HFFc6 (cell line): ENCODE data around the gene IL15RA. TPM values are rescaled to one million over a fixed set of nuclear protein-coding genes. Genes with fewer than 3 reads are reported as not detected.

Source experiments
- DNase-seq: peaks from one replicate; pipeline ENCODE4 v3.0.0-alpha.2; 2018
- H3K27ac Mint-ChIP-seq: 2 replicates; pipeline ENCODE4 v1.8.0; 2020; ENCODE audit warnings: mild to moderate bottlenecking, mixed read lengths
- H3K27me3 Mint-ChIP-seq: 2 replicates; pipeline ENCODE4 v1.8.0; 2021; ENCODE audit warnings: mild to moderate bottlenecking, moderate library complexity, mixed read lengths; ENCODE audit not compliant: insufficient read depth
- H3K36me3 Mint-ChIP-seq: 2 replicates; pipeline ENCODE4 v1.8.0; 2021; ENCODE audit warnings: low read depth, mixed read lengths
- H3K4me1 Mint-ChIP-seq: 2 replicates; pipeline ENCODE4 v1.8.0; 2020; ENCODE audit warnings: low read depth, mixed read lengths
- H3K4me3 Mint-ChIP-seq: 2 replicates; pipeline ENCODE4 v1.8.0; 2020; ENCODE audit warnings: mild to moderate bottlenecking, moderate library complexity, mixed read lengths
- H3K9me3 Mint-ChIP-seq: 2 replicates; pipeline ENCODE4 v1.8.0; 2020; ENCODE audit warnings: mild to moderate bottlenecking, mixed read lengths
- total RNA-seq, 6 experiments: library from RNA; stranded (reverse); fragmentation: NEBNext Ultra II Directional; extraction: Animal tissue kit (Norgen Biotek cat#: 25700); gene quantifications; 2 replicates in 1 of 6; 3 replicates in 5 of 6; pipeline ENCODE4 v1.2.3, GENCODE V29; 2021
- TF ChIP-seq, protein P1 (sequence below): fragments of 200-600 bp; sonication (generic); IDR thresholded peaks from 2 replicates; pipeline ENCODE4 v1.5.0; 2021; ENCODE audit warnings: antibody characterized with exemption, mild to moderate bottlenecking

Gene IL15RA
- total RNA-seq, 6 experiments from 2014 or later: 1.5 to 3.2 (median 1.9) TPM

DNA sequence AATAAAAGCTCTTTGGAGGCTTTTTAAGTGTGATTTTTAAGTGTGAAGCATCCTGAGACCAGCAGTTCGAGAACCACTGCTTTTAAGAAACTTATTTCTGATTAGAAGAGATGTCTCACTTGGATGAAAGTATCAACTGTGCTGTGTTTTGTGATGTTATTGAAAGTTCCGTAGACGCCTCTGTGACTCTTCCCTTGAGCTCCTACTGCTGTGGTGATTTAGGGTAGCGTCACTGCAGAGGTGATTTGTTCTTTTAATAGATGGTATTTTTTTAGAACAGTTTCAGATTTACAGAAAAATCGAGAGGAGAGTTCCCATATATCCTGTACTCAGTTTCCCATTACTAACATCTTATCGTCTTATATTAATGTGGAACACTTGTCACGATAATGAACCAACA is 57.8 kb downstream of the IL15RA start:
- no peak overlapping the region for H3K4me3 Mint-ChIP-seq
- TF ChIP-seq, protein P1, sequence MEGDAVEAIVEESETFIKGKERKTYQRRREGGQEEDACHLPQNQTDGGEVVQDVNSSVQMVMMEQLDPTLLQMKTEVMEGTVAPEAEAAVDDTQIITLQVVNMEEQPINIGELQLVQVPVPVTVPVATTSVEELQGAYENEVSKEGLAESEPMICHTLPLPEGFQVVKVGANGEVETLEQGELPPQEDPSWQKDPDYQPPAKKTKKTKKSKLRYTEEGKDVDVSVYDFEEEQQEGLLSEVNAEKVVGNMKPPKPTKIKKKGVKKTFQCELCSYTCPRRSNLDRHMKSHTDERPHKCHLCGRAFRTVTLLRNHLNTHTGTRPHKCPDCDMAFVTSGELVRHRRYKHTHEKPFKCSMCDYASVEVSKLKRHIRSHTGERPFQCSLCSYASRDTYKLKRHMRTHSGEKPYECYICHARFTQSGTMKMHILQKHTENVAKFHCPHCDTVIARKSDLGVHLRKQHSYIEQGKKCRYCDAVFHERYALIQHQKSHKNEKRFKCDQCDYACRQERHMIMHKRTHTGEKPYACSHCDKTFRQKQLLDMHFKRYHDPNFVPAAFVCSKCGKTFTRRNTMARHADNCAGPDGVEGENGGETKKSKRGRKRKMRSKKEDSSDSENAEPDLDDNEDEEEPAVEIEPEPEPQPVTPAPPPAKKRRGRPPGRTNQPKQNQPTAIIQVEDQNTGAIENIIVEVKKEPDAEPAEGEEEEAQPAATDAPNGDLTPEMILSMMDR: no peak
- H3K27me3 Mint-ChIP-seq: no peaks in the 10 kb centered on the region
- H3K27ac Mint-ChIP-seq: no peak overlapping the region
- H3K4me1 Mint-ChIP-seq: no peaks in the 10 kb centered on the region
- H3K9me3 Mint-ChIP-seq: no peaks in the 10 kb centered on the region
- no peak for DNase-seq
- peaks cover 22% of the 10 kb centered on the region for H3K36me3 Mint-ChIP-seq

DNA sequence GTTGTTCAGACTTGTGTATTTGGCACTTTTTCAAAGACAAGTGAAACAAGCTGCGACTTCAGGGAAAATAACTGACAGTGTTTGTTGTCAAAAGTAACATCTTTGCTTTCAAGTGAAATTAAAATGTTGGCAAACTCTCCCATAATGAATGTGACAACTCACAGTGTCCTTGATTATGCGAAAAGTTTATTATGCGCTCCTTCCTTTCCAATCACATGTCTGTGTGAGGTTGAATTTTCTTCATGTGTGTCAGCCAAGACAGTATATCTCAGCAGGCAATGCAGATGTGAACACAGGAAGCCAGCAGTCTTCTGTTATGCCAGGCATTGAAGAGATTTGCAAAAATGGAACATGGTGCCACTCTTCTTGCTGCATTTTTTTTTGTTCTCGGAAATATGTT is 58.6 kb downstream of the IL15RA start:
- no peak for DNase-seq
- Mint-ChIP-seq H3K9me3 (no peaks in the 10 kb centered on the region), H3K4me3 (no peak overlapping the region), H3K27ac (no peak overlapping the region), H3K4me1 (no peaks in the 10 kb centered on the region), H3K27me3 (no peaks in the 10 kb centered on the region), H3K36me3 (peaks cover 23% of the 10 kb centered on the region)
- TF ChIP-seq, protein P1: no peak

DNA sequence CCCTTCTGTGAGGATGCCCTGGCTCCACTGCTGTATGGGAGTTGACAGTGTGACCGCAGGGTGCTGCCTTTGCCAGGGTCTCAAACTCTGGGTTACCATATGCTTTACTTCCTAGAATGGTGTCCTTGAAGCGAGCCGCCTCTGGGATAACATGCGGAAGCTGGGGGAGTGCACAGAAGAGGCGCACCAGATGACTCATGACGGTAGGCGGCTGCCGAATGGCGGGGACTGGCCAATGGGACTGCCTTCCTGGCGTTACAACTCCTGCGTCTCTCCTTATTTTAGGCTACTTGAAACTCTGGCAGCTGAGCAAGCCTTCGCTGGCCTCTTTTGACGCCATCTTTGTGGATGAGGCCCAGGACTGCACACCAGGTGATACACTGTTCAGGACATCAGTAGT is 60.0 kb downstream of the IL15RA start:
- TF ChIP-seq, protein P1: no peak
- H3K4me1 Mint-ChIP-seq: no peaks in the 10 kb centered on the region
- H3K27me3 Mint-ChIP-seq: no peaks in the 10 kb centered on the region
- H3K27ac Mint-ChIP-seq: no peak overlapping the region
- DNase-seq: no peak
- no peaks in the 10 kb centered on the region for H3K9me3 Mint-ChIP-seq
- H3K36me3 Mint-ChIP-seq: peaks cover 16% of the 10 kb centered on the region
- H3K4me3 Mint-ChIP-seq: no peak overlapping the region

DNA sequence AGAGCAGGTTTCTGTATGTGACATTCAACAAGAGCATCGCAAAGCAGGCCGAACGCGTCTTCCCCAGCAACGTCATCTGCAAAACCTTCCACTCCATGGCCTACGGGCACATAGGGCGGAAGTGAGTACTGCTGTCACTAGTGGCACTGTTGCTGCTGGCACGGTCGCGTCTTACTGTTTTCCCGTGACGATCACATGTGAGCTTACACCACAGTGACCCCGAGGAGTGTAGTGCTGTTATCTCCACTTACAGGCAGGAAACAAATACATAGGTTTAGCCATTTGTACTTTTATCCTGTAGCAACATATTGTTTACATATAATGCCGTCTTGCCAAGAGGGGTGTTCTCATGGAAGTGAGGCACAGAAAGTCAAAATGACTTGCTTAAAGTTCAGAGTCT is 61.9 kb downstream of the IL15RA start:
- Mint-ChIP-seq H3K36me3 (peaks cover 21% of the 10 kb centered on the region), H3K9me3 (no peaks in the 10 kb centered on the region), H3K4me1 (no peaks in the 10 kb centered on the region), H3K4me3 (no peak overlapping the region), H3K27me3 (no peaks in the 10 kb centered on the region), H3K27ac (no peak overlapping the region)
- no peak for DNase-seq
- TF ChIP-seq, protein P1: no peak

DNA sequence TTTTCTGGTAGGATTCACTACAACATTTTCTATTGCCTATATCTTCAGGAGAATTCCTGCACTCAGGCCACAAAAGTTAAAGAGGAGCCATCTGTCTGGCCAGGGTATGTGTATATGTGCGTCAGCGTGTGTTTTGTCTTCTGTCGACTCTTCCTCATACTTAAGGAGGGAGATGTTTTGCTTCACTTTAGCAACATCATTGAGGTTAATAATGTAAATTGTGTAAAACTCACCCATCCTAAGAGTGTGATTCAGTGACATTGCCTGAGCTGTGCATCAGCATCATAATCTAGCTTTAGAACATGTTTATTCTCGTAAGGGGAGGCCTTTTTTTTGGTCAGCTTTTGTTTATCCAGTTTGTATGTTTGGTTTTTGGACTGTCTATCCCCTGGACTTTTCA is 63.6 kb downstream of the IL15RA start:
- Mint-ChIP-seq H3K9me3 (no peaks in the 10 kb centered on the region), H3K4me1 (no peaks in the 10 kb centered on the region), H3K27me3 (no peaks in the 10 kb centered on the region), H3K27ac (no peak overlapping the region), H3K36me3 (peaks cover 22% of the 10 kb centered on the region), H3K4me3 (no peak overlapping the region)
- TF ChIP-seq, protein P1: no peak
- no peak for DNase-seq

DNA sequence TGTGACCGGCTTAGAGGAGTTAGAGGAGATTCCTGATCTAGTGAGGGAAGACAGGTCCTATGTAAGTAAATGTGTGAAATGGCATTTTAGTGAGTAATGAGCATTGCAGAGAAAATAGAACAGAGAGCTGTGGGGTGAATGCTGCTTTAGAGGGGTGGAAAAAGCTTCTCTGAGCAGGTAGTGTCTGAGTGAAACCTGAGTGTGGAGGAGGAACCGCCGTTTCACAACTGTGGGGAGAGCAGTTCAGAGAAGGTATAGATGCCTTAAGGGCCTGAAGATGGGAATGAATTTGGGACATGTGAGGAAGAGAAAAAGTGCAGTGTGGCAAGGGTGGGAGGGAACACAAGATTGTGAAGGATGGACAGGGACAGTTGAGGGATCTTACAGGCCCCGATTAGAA is 65.7 kb downstream of the IL15RA start:
- Mint-ChIP-seq H3K4me1 (no peaks in the 10 kb centered on the region), H3K9me3 (no peaks in the 10 kb centered on the region), H3K27ac (no peak overlapping the region), H3K4me3 (no peak overlapping the region), H3K27me3 (no peaks in the 10 kb centered on the region), H3K36me3 (peaks cover 37% of the 10 kb centered on the region)
- TF ChIP-seq, protein P1: no peak
- DNase-seq: no peak
